COLO668 (cell line): ENCODE results near the gene ATMIN.

Experiments
- DNase-seq: peaks from one replicate; lab custom pipeline; 2025; ENCODE audit not compliant: unreplicated experiment; lab: John Stamatoyannopoulos, UW

Gene ATMIN

DNA sequence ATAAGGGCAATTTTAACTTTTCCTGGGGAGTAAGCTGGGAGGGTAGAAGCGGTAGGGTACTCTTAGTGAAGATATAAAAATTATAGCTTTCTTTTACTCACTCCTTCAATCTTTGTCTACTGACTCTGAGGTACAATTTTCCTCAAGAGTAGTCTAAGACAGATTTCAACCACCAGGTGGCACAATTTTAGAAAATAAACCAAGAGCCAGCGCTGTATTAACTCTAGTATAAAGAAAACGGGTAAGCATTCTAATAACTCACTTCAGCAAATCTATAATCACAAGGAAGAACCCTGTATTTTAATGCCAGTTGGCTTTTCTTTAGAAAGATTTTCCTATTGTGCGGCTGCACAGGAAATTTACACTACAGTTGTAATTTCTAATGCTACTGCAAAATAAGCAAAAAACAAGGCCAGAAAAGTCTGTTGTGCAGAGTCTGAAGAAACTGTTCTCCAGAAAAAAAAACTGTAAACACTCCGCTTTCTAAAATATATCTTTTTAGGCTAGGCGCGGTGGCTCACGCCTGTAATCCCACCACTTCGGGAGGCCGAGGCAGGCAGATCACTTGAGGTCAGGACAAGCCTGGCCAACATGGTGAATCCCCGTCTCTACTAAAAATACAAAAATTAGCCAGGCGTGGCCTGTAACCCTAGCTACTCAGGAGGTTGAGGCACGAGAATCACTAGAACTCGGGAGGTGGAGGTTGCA, 30.8 kb upstream of the ATMIN start:
- no peak for DNase-seq

- no peak for DNase-seq
Measured at GRCh38 chr16:81005610-81006161, 30.0 kb upstream of the ATMIN start.

GRCh38 chr16:81006211-81006812, 29.3 kb upstream of the ATMIN start:
- DNase-seq, result peak; percentile 76

- DNase-seq, result peak; percentile 98
Measured at GRCh38 chr16:81006813-81007695, 28.6 kb upstream of the ATMIN start, which contains the start of the genes CENPN and CMC2. Gene CENPN (plus strand): TSS chr16:81007214. CDS start chr16:81011940, 4,726 bp downstream. Gene CMC2 (minus strand): TSS chr16:81006885. CDS start chr16:80997394, 9,491 bp downstream.

DNA sequence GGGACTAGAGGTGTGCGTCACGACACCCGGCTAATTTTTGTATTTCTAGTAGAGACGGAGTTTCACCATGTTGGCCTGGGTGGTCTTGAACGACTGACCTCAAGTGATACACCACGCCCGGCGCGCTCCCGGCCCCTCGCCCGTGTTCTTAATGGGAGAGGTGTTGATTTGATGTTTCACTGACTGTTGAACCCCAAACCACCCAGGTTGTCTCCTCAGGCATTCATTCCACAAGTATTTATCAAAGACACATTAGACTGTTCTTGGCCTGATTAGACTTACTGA, 27.2 kb upstream of the ATMIN start:
- no peak for DNase-seq

- DNase-seq, result no peak
Measured at GRCh38 chr16:81012974-81013373, 22.7 kb upstream of the ATMIN start.

GRCh38 chr16:81014672-81015071, 21.0 kb upstream of the ATMIN start:
- DNase-seq, result no peak

- no peak for DNase-seq
Measured at GRCh38 chr16:81018496-81018895, 17.1 kb upstream of the ATMIN start.

DNA sequence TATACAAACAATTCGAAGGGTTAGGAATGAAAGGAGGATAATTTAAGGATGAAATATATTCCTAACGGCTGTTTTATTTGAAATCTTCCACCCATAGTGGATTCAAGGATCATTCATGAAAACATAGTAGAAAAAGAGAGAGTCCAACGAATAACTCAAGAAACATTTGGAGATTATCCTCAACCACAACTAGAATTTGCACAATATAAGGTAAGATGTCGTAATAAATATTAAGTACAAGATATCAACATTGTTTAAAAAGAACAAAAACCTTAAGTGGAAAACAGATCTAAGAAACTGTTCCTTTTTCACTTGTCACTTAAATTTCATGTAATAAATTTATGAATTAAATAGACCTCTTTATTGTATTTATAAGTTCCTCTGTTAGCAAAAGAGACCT, 9.2 kb upstream of the ATMIN start:
- DNase-seq, result no peak

GRCh38 chr16:81029930-81030604, 5.6 kb upstream of the ATMIN start:
- no peak for DNase-seq

- DNase-seq, result peak; percentile 57
Measured at GRCh38 chr16:81035975-81036750, 521 bp downstream of the ATMIN start.

DNA sequence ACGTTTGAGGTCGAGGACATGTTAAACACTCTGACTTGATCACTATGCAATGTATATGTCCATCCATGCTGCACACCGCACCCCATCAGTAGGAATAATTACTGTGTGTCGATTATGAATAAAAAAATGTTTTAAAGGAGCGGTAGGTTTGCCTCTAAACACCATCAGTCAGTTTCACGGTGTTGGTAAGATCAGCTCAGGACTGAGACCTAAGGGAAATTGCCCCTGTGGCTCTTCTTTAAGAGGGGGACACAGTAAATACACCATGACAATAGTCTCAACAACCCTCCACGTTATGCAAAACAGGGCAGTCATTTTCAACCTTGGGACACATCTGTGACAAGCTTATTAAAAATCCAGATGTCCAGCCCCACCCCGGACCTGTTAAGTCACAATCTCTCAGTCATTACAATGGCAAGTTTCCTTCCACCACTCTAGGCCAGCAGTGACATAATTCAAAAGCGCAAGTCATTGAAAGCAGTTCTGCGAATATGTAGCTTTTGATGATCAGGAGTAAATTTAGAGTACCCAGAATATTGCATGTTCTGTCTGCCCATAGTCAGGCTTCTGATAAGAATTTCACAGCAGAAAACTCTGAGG, 1.2 kb downstream of the ATMIN start:
- no peak for DNase-seq

GRCh38 chr16:81040131-81040530, 4.5 kb downstream of the ATMIN start:
- DNase-seq, result no peak

- no peak for DNase-seq
Measured at GRCh38 chr16:81040842-81041241, 5.2 kb downstream of the ATMIN start.

GRCh38 chr16:81041696-81042095, 6.1 kb downstream of the ATMIN start:
- DNase-seq, result no peak

DNA sequence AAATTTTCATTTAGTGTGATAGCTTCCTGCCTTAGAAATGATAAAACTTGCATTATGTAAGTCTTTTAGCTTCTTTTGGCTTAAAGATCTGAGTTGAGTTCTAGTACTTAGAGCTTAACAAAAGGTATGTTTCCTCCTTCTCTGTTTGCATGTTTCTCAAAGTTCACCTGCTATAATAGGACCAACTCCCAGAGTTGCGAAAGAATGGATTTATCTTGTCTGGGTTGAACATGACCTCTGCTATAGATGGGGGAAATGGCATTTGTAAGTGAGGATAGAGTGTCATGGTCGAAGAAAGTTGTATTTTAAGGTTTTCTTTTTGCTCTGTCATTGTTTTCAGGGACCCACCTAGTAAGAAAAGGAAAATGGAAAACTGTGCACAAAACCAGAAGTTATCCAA, 7.2 kb downstream of the ATMIN start:
- no peak for DNase-seq

DNA sequence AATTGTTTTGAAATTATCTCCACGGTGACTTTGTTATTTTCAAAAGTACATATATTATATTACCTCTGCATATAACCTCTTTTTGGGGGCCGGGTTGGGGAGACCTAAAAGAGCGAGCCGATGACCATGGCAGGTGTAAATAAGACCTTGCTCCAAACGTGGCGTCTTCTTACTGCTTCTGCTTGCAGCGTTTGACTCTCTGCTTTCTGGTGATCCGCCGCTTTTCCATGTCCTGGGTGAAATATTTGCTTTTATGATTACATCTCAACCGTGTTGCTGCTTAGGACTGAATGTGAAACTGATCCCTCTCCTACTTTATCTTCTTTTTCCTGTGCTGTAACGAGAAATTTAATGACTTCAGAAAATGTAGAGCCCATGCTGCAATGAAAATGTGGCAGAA, 18.1 kb downstream of the ATMIN start:
- DNase-seq, result no peak

DNA sequence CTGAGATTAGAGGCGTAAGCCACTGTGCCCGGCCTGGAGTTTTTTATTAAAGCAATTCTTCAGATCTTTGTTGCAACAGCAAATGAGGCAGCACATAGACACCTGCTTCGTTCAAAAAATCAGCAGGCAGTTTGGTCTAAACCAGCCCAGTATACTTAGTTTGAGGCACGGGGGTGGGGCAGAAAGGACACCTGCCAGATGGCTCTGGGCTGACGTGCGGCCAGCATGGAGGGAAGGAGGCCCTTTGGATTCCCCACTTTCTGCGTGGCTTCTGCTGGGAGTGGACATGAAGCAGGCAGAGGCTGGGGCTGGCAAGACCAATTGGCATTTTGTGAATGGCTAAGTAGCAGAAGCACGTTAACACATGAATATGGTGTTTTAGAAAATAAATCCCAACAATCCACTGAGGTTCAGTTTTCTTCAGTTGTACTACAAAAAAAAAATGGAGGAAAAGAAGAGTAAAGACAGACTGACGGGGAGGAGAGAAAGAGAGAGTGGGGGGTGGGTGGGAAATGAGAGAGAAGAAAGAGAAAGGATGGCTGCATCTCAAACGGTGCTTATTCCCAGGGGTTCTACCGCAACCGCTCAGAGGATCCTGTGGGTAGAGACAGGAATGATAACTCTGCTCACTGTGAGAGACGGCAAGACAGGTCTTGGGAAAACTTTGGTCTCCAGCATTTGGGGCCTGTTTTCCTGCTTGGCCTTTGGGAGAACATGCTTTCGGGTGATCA, 25.1 kb downstream of the ATMIN start:
- no peak for DNase-seq

DNA sequence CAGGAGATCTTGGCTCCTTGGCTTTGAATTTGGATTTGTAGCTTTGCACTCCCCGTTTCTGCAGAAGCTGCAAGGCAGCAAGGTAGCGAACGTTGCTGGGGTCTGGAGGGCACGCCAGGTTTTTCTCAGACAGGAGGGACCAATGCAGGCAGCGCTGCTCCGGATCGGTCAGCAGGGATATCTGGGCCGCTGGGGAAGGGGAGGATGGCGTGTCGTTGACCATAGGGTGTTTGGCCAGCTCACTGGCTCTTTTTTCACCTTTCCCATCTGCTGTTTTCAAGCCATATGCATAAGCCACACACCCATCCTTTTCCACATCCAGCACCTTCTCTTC, 25.6 kb downstream of the ATMIN start:
- DNase-seq, result no peak
